Stimulated activated CD8-positive, alpha-beta memory T cell treated with anti-CD3 and anti-CD28 coated beads, Interleukin-12 subunit alpha, Interleukin-12 subunit beta, amount 100 ng/mL, for 4 hours (primary cell): ENCODE data around the gene DPF3.

Source experiments
- DNase-seq: peaks from one replicate; pipeline ENCODE4 v3.0.0-alpha.2; 2020; ENCODE audit warnings: low read depth

DPF3 gene

DNA sequence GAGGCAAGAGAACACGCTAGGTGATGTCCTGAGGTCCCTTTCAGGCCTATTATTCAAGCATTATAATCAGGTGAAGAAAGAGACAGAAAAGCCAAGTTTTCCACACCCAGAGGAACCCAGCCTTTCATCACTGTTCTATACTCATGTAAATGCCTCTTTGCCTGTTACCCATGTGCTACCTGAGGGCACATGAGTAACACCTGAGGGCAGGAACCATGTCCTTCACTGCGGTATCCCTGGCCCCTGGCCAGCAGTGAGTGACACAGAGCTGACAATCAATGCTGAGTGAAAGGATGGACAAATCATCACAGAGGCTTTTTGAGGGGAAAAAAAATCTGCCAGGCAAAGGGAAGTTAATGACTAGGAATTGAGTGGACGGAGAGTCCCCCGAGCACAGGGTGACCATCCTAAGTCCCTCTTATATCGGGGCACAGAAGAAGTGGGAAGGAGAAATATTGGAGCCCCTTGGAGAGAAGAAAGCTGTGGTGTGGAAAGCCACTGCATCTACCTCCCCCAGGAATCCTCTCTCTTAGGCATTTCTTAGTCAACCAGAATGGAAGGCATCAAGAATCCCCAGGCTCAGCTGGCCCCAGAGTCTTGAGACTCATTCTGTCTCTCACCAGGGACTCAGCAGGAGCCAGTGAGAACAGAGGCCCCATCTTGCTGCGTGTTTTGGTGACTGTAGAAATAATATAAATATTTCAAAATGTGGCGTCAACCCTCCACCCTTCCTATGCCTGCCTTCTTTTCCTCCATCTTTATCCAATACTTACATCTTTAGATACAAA is 212.9 kb downstream of the DPF3 start:
- DNase-seq: no peak

DNA sequence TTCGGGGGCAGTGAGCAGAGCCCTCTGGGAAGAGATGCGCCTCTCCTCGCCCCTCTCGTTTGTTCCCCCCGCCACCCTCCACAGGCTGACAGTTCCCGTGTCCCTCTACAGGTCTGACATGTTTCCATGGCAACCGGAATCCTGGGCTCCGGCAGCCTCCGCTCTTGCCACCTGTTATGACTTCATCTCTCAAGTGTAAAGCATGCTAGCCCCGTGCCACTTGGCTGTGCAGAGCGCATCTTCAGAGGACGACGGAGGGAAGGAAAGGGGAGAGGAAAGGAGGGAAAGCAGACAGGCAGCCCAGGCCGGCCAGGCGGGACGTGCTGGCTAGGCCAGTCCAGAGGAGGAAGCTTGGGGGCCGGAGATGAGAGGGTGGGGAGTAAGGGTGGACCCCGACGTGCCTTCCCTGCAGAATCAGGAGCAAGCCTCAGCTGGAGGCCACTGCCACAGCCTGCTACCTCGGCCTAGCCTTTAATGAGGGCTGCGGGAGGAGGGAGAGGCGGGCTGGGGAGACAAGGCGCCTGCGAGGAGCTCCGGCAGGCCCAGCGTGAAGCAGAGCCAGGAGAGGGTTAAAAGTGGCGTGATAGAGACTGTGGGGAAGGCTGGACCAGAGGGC is 214.3 kb downstream of the DPF3 start:
- no peak for DNase-seq

DNA sequence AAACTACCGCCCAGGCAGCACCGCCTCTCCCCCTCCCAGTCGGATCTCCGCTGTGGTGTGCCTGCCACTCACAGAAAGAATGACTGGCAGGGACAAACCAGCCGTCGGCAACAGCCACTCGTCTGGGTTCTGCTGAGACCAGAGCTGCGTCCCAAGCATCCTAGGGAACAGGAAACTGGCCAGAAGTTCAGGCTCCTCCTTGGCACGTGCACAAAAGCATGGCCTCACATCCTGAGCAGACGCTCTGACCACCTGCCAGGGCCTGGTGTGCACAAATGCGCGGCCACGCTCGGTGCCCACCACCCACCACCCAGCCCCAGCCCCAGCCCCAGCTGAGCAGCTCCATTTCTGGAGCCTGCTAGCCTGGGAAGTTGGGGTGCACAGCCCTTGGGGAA is 214.8 kb downstream of the DPF3 start:
- no peak for DNase-seq

DNA sequence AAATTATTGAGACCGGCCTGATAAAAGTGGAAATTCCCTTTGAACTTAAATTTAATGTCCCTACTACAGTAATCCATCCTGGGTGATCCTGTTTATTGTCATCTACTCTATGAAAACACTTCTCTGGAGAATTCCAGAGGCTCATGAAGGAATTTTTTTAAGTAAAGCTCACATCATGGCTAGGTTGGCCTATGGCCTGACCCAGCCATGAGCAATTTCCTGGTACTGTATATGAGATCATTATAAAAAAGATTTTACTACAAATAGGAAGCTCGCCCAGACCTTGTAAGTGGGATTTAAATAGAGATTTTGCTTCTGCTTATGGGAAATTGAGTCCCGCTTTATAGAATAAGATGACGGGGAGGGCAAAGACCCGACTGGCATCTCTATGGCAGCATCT is 215.5 kb downstream of the DPF3 start:
- no peak for DNase-seq

DNA sequence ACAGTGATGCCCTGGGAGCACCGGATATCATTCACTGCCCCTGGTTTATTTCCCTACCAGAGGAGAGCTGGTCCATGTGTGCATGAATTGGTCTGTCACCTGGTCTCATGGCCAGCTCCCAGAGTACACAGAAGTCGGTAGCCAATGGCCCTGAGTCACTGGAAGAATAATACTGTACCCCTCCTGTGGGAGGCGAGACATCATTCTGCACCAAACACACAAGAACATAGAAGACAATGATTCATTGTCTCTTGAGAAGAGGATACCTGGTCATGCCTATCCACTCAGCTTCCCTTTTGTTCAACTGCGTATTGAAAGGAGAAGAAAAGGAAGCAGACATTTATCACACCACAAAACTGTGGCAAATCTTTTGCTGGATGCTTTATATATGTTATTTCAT is 216.2 kb downstream of the DPF3 start:
- no peak for DNase-seq

DNA sequence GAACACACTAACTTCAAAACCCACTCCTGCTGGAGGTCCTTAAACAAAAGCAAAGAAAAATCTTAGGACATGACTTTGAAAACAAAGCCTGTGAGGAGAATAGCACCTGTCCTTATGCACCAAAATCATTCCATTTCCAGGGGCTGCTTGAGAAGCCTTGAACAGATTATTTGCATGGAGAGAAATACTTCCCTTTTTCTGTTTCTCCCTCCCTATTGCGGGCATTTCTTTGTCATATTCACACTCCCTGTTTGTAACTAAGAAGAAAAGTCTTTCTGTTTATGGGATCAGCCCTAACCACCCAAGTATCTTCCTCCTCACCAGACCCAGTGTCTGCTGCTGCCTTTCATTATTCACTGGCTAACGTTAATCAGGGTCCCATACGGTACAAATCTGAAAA is 218.8 kb downstream of the DPF3 start:
- no peak for DNase-seq

DNA sequence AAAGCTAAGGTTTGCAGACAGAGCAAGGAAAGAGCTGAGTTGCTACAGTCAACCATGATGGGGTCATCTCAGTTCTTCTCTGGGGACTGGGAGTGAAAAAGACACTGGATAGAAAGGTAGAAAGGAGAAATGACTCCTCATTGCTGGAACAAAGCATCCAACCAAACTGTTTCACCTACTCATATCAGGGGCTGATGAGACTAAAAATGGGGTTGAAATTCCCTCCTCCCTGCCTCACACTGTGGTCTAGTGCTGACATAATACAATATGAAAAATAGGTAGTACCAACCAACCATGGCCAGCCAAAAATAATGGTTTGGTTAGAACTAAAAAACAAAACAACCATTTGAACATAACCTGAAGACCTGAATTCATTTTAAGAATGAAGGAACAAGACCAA is 220.7 kb downstream of the DPF3 start:
- DNase-seq: no peak

DNA sequence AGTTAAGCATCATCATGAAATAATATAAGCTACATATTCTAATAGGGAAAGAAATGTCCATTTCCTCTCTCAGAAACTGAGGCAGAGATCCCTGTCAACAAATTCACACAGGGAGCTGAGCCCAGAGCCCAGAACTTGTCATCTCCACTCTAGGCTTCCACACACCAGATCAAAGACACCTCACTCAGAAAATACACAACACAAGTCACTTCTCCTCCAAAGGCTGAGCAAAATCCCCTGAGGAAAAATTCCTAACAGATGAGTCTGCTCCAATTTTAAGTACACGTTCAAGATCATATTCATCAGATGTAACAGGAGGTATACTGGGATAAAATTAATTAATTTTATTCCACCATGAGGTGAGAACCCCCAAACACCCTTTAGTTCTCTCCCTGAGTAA is 227.3 kb downstream of the DPF3 start:
- DNase-seq: no peak

DNA sequence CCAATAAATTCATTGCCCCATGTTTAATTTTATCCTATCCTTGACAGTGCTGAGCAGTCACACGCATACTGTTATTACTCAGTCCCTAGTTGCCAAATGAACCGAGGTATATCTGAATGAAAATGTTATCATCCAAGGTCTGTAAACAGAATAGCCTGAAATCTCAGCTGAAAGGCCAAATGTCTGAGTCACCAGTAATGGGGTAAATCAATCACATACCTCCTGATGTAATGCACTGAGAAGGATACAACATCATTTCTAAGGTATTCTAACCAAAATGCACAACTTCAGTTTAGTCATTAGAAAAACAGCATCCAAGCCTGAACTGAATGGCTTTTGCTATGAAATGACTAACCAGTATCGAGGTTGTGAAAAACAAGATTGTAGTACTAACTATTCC is 228.6 kb downstream of the DPF3 start:
- DNase-seq: no peak

DNA sequence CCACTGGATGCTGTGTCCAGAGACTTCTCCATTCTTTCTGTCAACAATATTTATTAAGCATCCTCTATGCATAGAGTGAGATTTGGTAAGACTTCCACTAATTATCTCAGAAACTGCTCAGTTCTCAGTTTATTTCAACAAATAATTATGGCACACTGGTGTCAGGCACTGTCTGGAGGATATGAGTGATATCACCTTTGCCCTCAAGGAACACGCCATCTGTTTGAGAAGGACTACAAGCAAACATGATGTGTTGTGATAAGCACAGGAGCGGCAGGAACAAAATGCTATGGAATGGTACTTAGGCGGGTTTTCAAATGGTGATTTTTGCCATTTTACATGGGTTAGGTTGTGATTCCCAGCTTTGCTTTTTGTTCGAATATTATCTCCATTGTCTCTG is 229.2 kb downstream of the DPF3 start:
- no peak for DNase-seq

DNA sequence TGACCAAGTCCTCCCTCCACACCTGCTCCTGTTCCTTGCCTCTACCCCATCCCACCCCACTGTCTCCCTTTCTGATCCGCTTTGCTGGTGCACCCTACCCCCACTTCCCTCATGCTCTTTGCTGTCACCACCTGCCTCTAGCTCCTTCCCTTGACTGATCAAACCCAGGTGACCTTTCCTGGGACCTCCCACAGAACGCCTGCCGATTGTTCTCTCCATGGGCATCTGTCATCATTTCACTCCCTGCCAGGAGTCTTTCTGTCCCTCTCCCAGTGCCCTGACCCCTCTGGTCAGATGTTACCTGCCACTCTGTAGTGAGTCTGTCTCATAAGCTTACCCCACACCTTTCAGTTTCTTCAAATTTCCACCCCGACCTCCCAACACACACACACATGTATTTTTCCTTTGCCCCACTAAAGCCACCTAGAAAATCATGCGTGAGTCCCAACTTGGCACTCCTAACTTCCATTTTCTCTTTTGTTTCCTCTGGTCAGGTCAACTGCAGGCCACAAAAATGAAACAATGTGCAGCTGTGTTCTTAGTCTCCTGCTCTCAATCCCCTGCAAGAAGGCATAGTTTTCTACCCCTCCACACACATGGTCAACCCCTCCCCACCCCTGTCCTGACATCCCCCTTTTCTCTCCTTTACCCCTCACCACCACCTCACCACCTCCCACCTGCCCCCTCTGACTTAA is 229.8 kb downstream of the DPF3 start:
- DNase-seq: no peak

DNA sequence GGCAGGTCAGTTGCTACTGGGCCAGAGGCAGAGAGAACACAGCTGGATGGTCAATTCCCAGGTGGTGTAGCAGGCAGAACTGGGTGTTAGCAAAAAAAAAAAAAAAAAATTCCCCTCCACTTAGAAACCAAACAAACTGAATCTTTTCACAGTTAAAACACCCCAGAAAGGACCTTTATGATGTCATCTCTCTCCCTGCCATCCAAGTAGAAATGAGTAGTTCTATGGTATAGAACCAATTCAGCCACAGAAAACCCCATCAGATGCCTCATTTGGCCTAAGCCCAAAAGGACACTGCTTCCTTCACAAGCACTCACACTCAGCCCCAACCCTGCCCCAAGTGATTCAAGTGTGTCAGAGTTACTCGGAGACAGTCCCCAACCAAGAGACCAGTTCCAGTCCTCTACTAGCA is 230.8 kb downstream of the DPF3 start:
- no peak for DNase-seq

DNA sequence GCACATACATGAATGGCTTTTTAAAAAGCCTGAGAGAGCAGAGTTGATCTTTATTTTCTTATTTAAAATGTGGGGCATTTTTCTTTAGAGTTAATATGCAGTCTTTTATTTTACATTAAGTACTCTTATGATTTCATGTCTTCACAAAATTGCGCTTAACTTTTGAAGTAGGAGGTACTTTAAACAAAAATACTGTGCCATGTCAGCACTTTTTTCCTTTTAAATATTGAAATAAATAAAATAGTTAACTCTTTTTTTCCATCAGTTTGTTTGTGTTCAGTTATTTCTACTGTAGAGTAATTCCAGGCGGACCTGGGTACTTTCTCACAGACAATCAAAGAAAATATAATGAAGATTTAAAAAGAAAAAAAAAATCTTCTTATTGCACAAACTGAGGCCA is 231.7 kb downstream of the DPF3 start:
- no peak for DNase-seq

DNA sequence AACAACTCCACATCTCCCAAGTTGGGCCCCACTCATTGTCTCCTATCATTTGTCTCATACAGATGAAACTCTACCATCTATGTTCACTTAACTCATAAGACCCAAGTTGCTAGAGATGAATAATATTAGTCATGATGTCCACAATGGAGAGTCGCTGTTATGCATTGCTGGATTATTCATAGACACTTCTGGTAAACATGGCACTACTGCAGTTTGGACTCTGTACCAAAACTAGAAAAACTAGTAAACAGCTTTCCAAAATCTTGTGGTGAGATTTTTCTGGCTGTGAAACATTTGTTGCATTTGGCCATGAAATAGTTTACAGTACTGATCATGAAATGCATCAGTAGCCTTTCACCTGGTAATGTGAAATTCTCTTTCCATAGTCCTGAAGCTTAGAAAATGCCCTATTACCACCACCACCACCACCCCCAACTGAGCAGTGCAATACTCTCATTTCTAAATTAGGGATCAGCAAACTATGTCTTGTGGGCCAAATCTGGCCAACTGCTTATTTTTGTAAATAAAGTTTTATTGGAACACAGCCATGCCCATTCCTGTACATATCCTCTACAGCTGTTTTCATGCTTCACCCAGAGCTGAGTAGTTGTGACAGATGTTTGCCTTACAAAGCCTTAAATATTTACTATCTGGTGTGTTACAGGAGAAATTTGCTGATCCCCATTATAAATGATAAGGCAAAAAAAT is 236.5 kb downstream of the DPF3 start:
- DNase-seq: no peak

DNA sequence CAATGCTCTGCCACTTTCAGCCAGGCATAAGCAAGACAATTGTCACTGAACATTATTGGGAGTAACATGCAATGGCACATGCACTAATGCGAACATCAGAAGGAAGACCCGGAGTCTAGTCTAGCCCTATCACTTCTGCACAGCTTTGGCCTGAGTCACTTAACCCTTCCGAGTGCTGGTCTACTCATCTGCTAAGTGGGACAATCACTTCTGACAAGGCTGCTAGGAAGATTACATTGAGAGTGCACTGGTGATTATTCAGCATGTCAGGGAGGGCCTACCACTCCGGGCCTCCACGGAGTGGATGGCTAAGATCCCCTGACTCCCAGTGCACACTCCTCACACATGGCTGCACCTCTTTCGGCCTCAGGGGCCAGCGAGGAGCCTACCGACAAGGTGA is 240.9 kb downstream of the DPF3 start:
- DNase-seq: no peak

DNA sequence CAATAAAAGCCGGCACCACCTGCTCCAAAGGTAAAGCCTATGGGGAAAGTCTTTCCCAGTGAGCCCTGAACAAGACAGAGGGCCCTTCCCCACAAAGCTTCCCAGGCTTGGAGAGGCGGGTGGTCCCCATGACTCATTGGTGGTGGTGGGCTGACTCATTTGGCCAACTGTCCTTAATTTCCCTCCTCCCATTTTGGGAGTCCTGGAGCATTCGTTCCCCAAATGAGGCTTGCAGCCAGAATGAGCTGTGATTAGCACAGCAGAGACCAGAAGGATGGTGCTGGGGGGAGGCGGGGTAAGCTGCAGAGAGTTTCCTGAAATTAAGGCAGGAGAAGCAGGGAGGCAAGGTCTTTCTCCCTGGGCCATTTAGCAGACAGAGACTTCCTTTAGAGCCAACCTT is 241.7 kb downstream of the DPF3 start:
- DNase-seq: no peak

DNA sequence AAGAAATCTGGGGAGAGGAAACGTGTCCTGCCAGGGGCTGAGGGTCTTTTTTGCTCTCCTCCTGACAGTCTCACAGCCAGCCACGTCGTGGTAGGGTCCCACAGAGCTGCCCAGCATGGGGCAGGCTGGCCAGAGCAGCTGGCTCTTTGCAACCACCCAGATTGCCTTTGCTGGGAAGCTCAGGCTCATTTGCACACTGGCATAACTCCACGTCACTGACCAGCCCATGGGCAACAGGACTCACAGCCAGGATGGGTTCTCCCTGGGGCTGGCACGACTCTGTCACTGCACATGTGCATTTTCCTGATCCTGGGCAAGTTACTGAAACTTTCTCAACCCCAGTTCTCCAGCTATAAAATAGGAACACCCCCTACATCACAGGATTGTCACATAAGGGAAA is 242.2 kb downstream of the DPF3 start:
- DNase-seq: no peak

DNA sequence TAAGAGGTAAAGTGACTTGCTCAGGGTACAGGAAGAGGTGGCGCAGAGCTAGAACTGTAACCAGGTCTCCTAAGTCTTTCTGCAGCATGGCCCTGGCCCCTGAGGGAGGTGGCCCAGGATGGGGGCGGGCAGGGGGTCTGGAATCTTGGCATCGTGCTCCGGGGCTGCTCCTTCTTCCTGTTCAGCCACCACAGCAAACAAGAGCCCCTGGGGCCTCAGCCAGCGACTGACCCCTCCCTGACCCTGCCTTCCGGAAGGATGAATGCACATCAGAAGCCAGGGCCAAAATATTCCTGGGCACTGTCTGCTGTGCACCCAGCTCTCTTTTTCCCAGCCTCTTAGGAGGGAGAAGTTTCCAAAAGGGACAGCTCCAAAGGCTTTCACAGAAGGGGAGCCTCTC is 242.8 kb downstream of the DPF3 start:
- no peak for DNase-seq

DNA sequence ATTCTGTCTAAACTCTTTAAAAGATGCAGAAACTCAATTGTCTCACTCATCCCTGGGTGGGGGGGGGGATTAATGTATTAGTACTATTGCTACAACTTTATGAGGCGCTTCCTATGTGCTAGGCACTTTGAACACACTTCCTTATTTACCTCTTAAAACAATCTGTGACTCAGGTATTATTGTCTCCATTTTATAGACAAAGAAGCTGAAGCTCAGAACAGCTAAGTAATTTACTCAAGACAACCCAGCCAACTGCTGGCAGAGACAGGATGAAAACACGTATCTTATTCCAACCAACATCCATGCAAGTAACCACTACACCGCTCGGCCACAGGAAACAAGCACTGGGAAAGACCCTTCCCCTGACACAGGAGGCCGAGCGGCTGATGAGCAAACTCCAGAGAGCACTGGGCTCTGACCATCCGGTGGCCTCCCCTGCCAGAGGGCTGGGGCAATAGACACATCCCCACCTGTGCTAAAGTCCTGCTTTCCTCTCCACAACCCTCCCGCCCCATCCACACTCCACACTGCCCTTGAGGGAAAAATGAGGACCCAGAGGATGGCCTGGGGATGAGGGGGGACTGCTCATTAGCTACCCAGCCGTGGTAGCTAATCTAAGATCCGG is 244.2 kb downstream of the DPF3 start:
- DNase-seq: no peak

DNA sequence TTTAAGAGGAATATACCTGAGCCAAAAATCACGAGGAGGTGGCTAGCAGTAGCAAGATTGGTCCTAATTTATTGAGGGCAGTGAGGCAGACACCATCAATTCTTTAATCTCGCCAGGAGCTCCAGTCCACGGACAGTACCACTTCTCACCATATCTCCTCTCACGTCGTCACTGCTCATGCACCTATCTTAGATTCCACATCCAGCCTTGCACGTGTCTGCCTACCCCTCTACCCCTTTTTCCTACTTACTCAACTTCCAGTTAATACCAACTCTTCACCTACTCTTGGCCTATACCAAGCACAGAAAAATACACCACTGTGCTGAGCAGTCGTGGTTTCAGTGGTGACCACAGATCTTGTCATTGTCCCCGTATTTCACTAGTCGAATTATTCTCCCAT is 246.1 kb downstream of the DPF3 start:
- DNase-seq: no peak

DNA sequence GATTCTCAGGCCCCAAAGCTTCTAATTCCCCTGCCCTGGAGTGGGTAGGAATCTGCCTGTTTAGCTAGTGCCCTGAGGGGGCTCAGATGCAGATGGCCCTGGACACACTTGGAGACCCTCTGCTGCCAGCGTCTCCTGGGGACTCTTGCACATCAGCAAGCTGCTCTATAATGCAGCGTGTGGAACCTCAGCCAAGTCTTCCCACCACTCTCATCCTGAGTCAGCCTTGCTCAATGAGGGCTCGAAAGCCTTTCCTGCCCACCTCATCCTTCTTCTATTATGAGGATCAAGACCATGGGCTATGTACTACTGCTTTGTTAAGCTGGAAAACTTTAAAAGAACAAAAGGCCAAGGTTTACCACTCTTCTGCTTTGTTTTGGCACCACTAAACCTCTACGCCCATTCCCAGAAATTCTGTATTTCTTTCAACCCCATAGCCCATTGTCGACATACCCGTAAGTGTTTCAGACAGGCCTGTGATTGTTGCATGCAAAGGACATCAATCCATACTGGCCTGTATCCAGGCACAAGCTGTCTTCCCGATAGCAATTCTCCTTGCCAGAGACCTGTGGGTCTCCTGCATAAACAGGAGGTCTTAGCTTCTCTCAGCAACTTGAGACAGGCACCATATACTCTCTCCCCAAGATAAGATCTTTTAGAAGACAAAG is 246.9 kb downstream of the DPF3 start:
- no peak for DNase-seq

DNA sequence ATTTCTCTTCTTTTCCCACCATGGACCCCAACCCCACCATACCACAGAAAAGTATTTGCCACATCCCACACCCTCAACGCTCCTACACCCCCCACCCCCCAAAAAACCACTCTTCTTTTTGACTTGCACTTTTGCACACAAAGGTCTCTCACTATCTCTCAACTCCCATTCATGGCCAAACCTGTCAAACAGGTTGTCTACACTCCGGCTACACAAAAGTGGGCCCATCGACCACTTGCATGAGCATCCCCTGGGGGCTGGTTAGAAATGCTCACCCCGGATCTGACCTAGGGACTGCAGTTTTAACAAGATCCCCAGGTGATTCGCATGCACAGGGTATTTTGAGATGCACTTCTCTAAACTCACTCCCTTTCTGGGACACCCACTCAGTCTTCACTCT is 248.2 kb downstream of the DPF3 start:
- DNase-seq: no peak
